ENCODE results near the gene CEP350. TPM values are rescaled to one million over a fixed set of nuclear protein-coding genes. Genes with fewer than 3 reads are reported as not detected.

CEP350 gene
- total and polyA plus RNA-seq, 2 donors (not counting 1 experiment from before 2014, with no cell fraction given) = 19.0 to 101 TPM

Other genes with a start within 250 kb of the CEP350 start
- not detected in 2 replicates for gene FAM163A, start 211.5 kb upstream of the CEP350 start, total RNA-seq
- gene FAM163A, start 211.5 kb upstream of the CEP350 start, polyA plus RNA-seq = not detected in 2 replicates
- gene TOR1AIP2, start 77.0 kb upstream of the CEP350 start, total RNA-seq = 61.4 and 81.9 TPM in 2 replicates
- gene TOR1AIP2, start 77.0 kb upstream of the CEP350 start, polyA plus RNA-seq = 59.4 and 78.9 TPM in 2 replicates
- 57.8 and 62.3 TPM in 2 replicates for gene TOR1AIP1, start 72.5 kb upstream of the CEP350 start, total RNA-seq
- gene TOR1AIP1, start 72.5 kb upstream of the CEP350 start, polyA plus RNA-seq = 39.6 and 51.1 TPM in 2 replicates
- 1,004 and 1,312 TPM in 2 replicates for gene QSOX1, start 200.1 kb downstream of the CEP350 start, total RNA-seq
- gene QSOX1, start 200.1 kb downstream of the CEP350 start, polyA plus RNA-seq = 799 and 884 TPM in 2 replicates